8988T (cell line): ENCODE results near the gene LIMK2.

Experiments
- DNase-seq: peaks from one replicate; pipeline ENCODE4 v3.0.0; 2011

The LIMK2 gene

GRCh38 chr22:31275576-31275975 lies 63.5 kb downstream of the LIMK2 start:
- DNase-seq: no peak

GRCh38 chr22:31276426-31277167 lies 64.5 kb downstream of the LIMK2 start:
- DNase-seq: no peak

GRCh38 chr22:31277741-31278140 lies 65.6 kb downstream of the LIMK2 start:
- DNase-seq: no peak

GRCh38 chr22:31278151-31278621 lies 66.1 kb downstream of the LIMK2 start:
- no peak for DNase-seq

GRCh38 chr22:31278626-31279326 lies 66.7 kb downstream of the LIMK2 start:
- no peak for DNase-seq

GRCh38 chr22:31279327-31279669 lies 67.2 kb downstream of the LIMK2 start:
- no peak for DNase-seq

GRCh38 chr22:31279821-31280505 lies 67.9 kb downstream of the LIMK2 start:
- no peak for DNase-seq

GRCh38 chr22:31281733-31282132 lies 69.6 kb downstream of the LIMK2 start:
- DNase-seq: no peak

GRCh38 chr22:31282748-31283468 lies 70.8 kb downstream of the LIMK2 start:
- DNase-seq: no peak

GRCh38 chr22:31284281-31285155 lies 72.4 kb downstream of the LIMK2 start:
- no peak for DNase-seq

- no peak for DNase-seq
Observed at GRCh38 chr22:31286360-31287255, 74.5 kb downstream of the LIMK2 start.

- DNase-seq: no peak
Observed at GRCh38 chr22:31287818-31288495, 75.9 kb downstream of the LIMK2 start.

GRCh38 chr22:31288496-31289240 lies 76.6 kb downstream of the LIMK2 start:
- no peak for DNase-seq

- DNase-seq: no peak
Observed at GRCh38 chr22:31289344-31289743, 77.2 kb downstream of the LIMK2 start.

- DNase-seq: peak; percentile 78
Observed at GRCh38 chr22:31290494-31291471, 78.7 kb downstream of the LIMK2 start.

- DNase-seq: no peak
Observed at GRCh38 chr22:31291481-31292235, 79.6 kb downstream of the LIMK2 start.

GRCh38 chr22:31292236-31292989 lies 80.3 kb downstream of the LIMK2 start, which contains the start of gene PIK3IP1:
PIK3IP1 (minus strand) TSS chr22:31292488; CDS start chr22:31292344, 144 bp downstream.
- peak; percentile 69 for DNase-seq
